Heart left ventricle (tissue), 13 donors: ENCODE measurements around the gene TLE1.

Experiments used
- POLR2A ChIP-seq, 2 donors: fragments of 450-650 bp; IDR thresholded peaks; one replicate each; pipeline ENCODE4 v1.6.1; 2017; ENCODE audit warnings: antibody characterized with exemption in 2 of 2, mild to moderate bottlenecking in 2 of 2, moderate library complexity in 2 of 2
- TF ChIP-seq, protein P1 (sequence below), 12 donors: fragments of 200-600 bp; sonication (generic) in 4 of 12; IDR thresholded peaks; one replicate each; pipeline versions ENCODE4 v1.5.0 to v1.8.0; 2018 to 2022; ENCODE audit warnings: antibody characterized with exemption in 12 of 12, mild to moderate bottlenecking in 5 of 12
- donor health status: ischemic (EF 13 %, LVEDD 7.1; RV severe dilation, severe dysfunction).
- donor health status: DM: no; HTN: yes; CAD: no.
- donor health status: DM: no; HTN: no; CAD: no.
- donor health status: ischemic (EF 25% LVEDD 6.9; RV normal size, moderate dysfunction).
- donor health status: ischemic (EF 25% LVEDD 5.7; RV mildly dilated, moderate dysfunction).
- donor health status: ischemic (EF 35%, LVEDD 5.7; RV mildly dilated, moderate dysfunction).
- donor health status: nonischemic (EF 11% LVEDD 7.7; RV severe dilation, severe dysfunction).
- donor health status: DM: yes; HTN: yes; CAD: no.
- donor health status: PGD.
- donor health status: ischemic (EF 29% LVEDD 5.4; RV normal size, mild dysfunction).
- donor health status: nonischemic (EF 23%, LVEDD 6.1; RV moderate dilation, normal function).

DNA sequence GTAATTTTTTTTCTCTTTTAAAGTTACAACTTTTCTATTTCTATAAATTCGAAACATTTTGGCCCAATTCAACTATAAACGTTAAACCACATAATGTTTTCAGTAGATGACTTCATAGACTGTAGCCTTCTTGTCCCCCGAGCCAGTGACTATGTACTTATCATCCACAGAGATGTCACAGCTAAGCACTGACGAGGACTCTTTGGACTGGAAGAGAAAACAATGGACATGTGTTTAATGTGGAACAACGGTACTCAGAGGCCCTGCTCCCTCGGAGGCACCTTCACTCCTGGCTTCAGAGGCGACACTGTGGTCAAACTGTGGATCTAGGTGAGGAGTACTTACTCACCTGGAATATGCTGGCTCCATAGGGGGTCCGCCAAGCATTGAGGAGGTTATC, 105.2 kb downstream of the TLE1 start:
- TF ChIP-seq, protein P1, sequence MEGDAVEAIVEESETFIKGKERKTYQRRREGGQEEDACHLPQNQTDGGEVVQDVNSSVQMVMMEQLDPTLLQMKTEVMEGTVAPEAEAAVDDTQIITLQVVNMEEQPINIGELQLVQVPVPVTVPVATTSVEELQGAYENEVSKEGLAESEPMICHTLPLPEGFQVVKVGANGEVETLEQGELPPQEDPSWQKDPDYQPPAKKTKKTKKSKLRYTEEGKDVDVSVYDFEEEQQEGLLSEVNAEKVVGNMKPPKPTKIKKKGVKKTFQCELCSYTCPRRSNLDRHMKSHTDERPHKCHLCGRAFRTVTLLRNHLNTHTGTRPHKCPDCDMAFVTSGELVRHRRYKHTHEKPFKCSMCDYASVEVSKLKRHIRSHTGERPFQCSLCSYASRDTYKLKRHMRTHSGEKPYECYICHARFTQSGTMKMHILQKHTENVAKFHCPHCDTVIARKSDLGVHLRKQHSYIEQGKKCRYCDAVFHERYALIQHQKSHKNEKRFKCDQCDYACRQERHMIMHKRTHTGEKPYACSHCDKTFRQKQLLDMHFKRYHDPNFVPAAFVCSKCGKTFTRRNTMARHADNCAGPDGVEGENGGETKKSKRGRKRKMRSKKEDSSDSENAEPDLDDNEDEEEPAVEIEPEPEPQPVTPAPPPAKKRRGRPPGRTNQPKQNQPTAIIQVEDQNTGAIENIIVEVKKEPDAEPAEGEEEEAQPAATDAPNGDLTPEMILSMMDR (IDR thresholded peaks at IDR 0.05), result no peak
- no peak for TF ChIP-seq POLR2A (IDR thresholded peaks at IDR 0.05)
